ENCODE data around the gene ARL6IP5. TPM values are rescaled to one million over a fixed set of nuclear protein-coding genes. Genes with fewer than 3 reads are reported as not detected.

Gene ARL6IP5
- total and polyA plus RNA-seq, 11 donors: 164 to 256 (median 214) TPM

- DNase-seq (no peak), ATAC-seq (no peak)
- intact Hi-C loops (cut with DNase I): no loop called here
- Histone ChIP-seq H3K4me3 (no peak overlapping the region), H3K27me3 (no peaks in the 10 kb centered on the region), H3K4me1 (peaks cover 0 to 15% (median 6%) of the 10 kb centered on the region in 12 donors), H3K36me3 (peaks cover 0 to 85% (median 68%) of the 10 kb centered on the region in 9 donors), H3K9me3 (no peaks in the 10 kb centered on the region), H3K27ac (no peak overlapping the region)
- TF ChIP-seq CTCF (IDR thresholded peaks at IDR 0.05) (no peak), POLR2A (IDR thresholded peaks at IDR 0.05) (no peak)
- WGBS, 4 donors: 88 to 94% (median 91%) methylated on average over 3 of the region's 3 CpGs
Observed at GRCh38 chr3:69072928-69073327, 11.8 kb upstream of the ARL6IP5 start.

- TF ChIP-seq CTCF (IDR thresholded peaks at IDR 0.05): no peak
- no peak for TF ChIP-seq POLR2A (IDR thresholded peaks at IDR 0.05)
- 2 to 5% (median 4%) methylated on average over 15 to 29 of the region's 29 CpGs for WGBS, 4 donors
- intact Hi-C loops (cut with DNase I): loop anchor here in 2 of 10 donors (2.0 to 5.0 kb wide), 3 partner anchors 27 to 67 kb away; partner anchors contain the start of genes EOGT (in 1 of the 2), LMOD3 (in 1 of the 2) and TMF1 (in 1 of the 2)
- DNase-seq (peak in 2 of 5 donors; percentile 38 to 67), ATAC-seq (peak in 2 of 4 donors; percentile 57 to 60)
- peaks cover 0 to 25% (median 19%) of the 10 kb centered on the region in 9 donors for H3K36me3 ChIP-seq
- H3K27me3 ChIP-seq: no peaks in the 10 kb centered on the region
- no peaks in the 10 kb centered on the region for H3K9me3 ChIP-seq
- H3K4me1 ChIP-seq: peaks cover 9 to 69% (median 51%) of the 10 kb centered on the region in 12 donors
- peak overlapping the region; percentile 66 to 93 (median 84) for H3K4me3 ChIP-seq
- H3K27ac ChIP-seq: peak overlapping the region in 11 of 12 donors; percentile 81 to 99 (median 86)
Observed at GRCh38 chr3:69079269-69080159, 5.2 kb upstream of the ARL6IP5 start.

DNA sequence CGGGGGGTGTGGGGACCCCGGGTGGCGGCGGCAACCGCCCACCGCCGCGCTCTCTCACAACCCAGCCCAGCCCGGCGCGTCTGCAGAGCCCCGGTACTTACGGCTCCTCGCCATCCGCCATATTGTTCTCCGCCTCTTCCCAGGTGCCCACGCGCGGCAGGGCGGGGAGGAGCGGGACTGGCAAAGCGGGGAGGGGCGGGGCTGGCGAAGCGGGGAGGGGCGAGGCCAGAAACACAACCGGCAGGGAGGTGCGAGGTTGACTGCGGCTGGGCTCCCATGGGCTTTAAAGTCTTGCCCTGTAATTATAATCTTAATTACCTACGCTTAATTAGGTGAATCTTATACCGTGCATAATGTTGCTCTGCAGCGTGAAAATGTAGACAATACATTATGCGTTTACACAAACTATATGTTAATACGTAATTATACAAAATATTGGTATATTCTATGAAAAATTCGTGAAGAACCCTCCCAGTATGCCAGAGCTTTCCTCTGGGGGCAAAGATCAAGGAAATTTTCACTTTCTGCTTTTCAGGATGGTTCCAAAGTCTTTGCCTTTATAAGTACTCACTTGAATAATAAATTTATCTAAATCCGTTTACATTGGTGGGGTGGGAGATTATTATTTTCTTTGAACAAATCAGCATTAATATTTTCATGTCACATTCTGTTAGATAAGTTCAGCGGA is 4.4 kb upstream of the ARL6IP5 start, which contains the start of gene UBA3:
Gene UBA3, minus strand, starts transcription at position 133 of the 688 bp plus-strand sequence. Its CDS starts 12 bp downstream, at position 121.
- no peaks in the 10 kb centered on the region for H3K9me3 ChIP-seq
- H3K27me3 ChIP-seq: no peaks in the 10 kb centered on the region
- DNase-seq (peak; percentile 93 to 96 (median 93)), ATAC-seq (peak; percentile 65 to 91 (median 84))
- TF ChIP-seq POLR2A (IDR thresholded peaks at IDR 0.05): peak in 1 of 2 donors; percentile 41
- TF ChIP-seq CTCF (IDR thresholded peaks at IDR 0.05): no peak
- intact Hi-C loops (cut with DNase I): loop anchor here in 1 of 10 donors (5.0 kb wide), 2 partner anchors 42 to 68 kb away; partner anchors contain the start of genes EOGT and LMOD3
- peak within 1 kb of the TSS in 11 of 12 donors; percentile 81 to 99 (median 89) for H3K27ac ChIP-seq
- peaks cover 9 to 71% (median 51%) of the 10 kb centered on the region in 12 donors for H3K4me1 ChIP-seq
- H3K36me3 ChIP-seq: peaks cover 0 to 17% (median 10%) of the 10 kb centered on the region in 9 donors
- WGBS, 4 donors: 3 to 5% (median 4%) methylated on average over 23 to 37 of the region's 37 CpGs
- H3K4me3 ChIP-seq: peak within 1 kb of the TSS; percentile 66 to 93 (median 84)
